Stomach (tissue), 9 donors: Measurements from ENCODE around the gene SH3RF3. TPM values are rescaled to one million over a fixed set of nuclear protein-coding genes. Genes with fewer than 3 reads are reported as not detected.

ENCODE experiments used
- DNase-seq, 2 donors: peaks; one replicate each; pipeline versions ENCODE4 v3.0.0 to v3.0.0-alpha.2; 2013 to 2019
- H3K27ac ChIP-seq, 5 donors: fragments of 200-600 bp in 4 of 5; sonication (generic) in 4 of 5; one replicate each; pipeline ENCODE4 v1.5.1; 2013 to 2019; ENCODE audit warnings: mild to moderate bottlenecking in 1 of 5, moderate library complexity in 1 of 5
- H3K27me3 ChIP-seq, 3 donors: fragments of 200-600 bp; sonication (generic); one replicate each; pipeline ENCODE4 v1.5.1; 2017 to 2019; ENCODE audit warnings: mixed run types in 1 of 3
- H3K36me3 ChIP-seq, 4 donors: fragments of 200-600 bp; sonication (generic); 1 replicate in 3 of 4; 2 replicates in 1 of 4; pipeline ENCODE4 v1.5.1; 2016 to 2019
- H3K4me1 ChIP-seq, 4 donors: fragments of 200-600 bp; sonication (generic); one replicate each; pipeline ENCODE4 v1.5.1; 2016 to 2019
- H3K4me3 ChIP-seq, 4 donors: fragments of 200-600 bp; sonication (generic) in 3 of 4; one replicate each; pipeline ENCODE4 v1.5.1; 2016 to 2019; ENCODE audit warnings: mild to moderate bottlenecking in 1 of 4
- H3K9me3 ChIP-seq, 4 donors: fragments of 200-600 bp; sonication (generic); one replicate each; pipeline ENCODE4 v1.5.1; 2016 to 2019
- CTCF ChIP-seq, 7 experiments: fragments of 450-650 bp in 4 of 7; fragments of 200-600 bp in 3 of 7; sonication (generic) in 3 of 7; IDR thresholded peaks; one replicate each; pipeline ENCODE4 v1.5.1; 2016 to 2019; ENCODE audit warnings: antibody characterized with exemption in 7 of 7, control low read depth in 2 of 7, mild to moderate bottlenecking in 1 of 7
- EP300 ChIP-seq: sonication (generic); formaldehyde crosslinking; IDR thresholded peaks from one replicate; pipeline ENCODE4 v1.6.1; 2017; ENCODE audit warnings: antibody characterized with exemption
- POLR2A ChIP-seq, 4 donors: fragments of 450-650 bp; IDR thresholded peaks; one replicate each; pipeline ENCODE4 v1.6.1; 2016; ENCODE audit warnings: antibody characterized with exemption in 4 of 4, control low read depth in 2 of 4, mild to moderate bottlenecking in 1 of 4, moderate library complexity in 1 of 4
- POLR2AphosphoS5 ChIP-seq, 3 donors: sonication (generic); formaldehyde crosslinking; IDR thresholded peaks; one replicate each; pipeline ENCODE4 v1.6.1; 2016; ENCODE audit warnings: antibody characterized with exemption in 3 of 3
- WGBS, 5 donors: extraction: QIAGEN DNeasy Blood & Tissue Kit in 3 of 5; methylation state at CpG; one replicate each; pipeline versions ENCODE4 v1.1.5 to v1.1.7; 2013 to 2018; 5-methylcytosine and 5-hydroxymethylcytosine counted together
- intact Hi-C: fragments of 100-400 bp; cut with DNase I; formaldehyde crosslinking; loops from one replicate; pipeline ENCODE4 v1.15.1; 2023; ENCODE audit warnings: low total_unique reads
- polyA plus RNA-seq, 3 donors: library from polyadenylated mRNA; stranded (reverse); fragments of 200-250 nt; gene quantifications; one replicate each; pipeline ENCODE4 v1.2.3, GENCODE V29; 2013
- total RNA-seq, 5 donors: library from RNA; depleted of rRNA; stranded (reverse); fragments of >200 nt; gene quantifications; one replicate each; pipeline versions ENCODE4 v1.1.0 to v1.2.3, GENCODE V29; 2014 to 2016
- donor health status: healthy with polysubstance abuse.
- donor health status: Bipolar disorder and iron deficiency.
- donor health status: healthy.

Gene SH3RF3
- total and polyA plus RNA-seq, 8 donors: 0.87 to 11.1 (median 4.4) TPM

DNA sequence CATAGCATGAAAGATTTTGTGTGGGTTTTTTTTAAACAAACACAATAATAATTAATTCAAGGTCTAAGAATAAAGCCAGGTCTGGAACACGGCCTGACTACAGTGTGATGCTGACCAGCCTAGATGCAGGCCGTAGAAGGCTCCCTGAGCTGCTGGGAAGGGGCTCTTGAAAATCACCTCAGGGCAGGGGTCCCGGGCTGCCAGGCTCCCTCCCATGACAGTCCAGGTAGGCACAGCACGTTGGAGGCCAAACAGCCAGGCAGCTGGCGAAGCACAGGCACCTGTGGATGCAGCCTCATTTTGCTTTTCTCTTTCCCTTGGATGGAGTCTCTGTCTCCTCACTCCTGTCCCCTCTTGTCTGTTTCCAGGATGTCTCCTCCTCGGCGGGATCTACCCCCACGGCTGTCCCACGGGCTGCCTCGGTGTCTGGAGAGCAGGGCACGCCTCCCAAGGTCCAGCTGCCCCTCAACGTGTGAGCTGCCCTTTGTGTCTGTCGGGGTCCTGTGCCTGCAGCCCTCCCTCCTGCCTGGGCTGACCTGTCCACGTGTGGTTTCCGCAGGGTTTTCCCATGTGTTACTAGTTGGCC lies 290.3 kb downstream of the SH3RF3 start:
- peaks cover 0 to 22% (median 9%) of the 10 kb centered on the region in 4 donors for H3K4me1 ChIP-seq
- intact Hi-C loops: no loop called here
- TF ChIP-seq POLR2A (IDR thresholded peaks at IDR 0.05) (no peak), EP300 (no peak), CTCF (IDR thresholded peaks at IDR 0.05) (no peak), POLR2AphosphoS5 (IDR thresholded peaks at IDR 0.05) (no peak)
- WGBS, 5 donors: 80 to 86% (median 83%) methylated on average over 15 of the region's 15 CpGs
- H3K36me3 ChIP-seq: peaks cover 0 to 8% (median 0%) of the 10 kb centered on the region in 4 donors
- no peaks in the 10 kb centered on the region for H3K27me3 ChIP-seq
- H3K4me3 ChIP-seq: no peak overlapping the region
- H3K27ac ChIP-seq: peak overlapping the region in 1 of 5 donors; percentile 24
- no peak for DNase-seq
- H3K9me3 ChIP-seq: no peaks in the 10 kb centered on the region

DNA sequence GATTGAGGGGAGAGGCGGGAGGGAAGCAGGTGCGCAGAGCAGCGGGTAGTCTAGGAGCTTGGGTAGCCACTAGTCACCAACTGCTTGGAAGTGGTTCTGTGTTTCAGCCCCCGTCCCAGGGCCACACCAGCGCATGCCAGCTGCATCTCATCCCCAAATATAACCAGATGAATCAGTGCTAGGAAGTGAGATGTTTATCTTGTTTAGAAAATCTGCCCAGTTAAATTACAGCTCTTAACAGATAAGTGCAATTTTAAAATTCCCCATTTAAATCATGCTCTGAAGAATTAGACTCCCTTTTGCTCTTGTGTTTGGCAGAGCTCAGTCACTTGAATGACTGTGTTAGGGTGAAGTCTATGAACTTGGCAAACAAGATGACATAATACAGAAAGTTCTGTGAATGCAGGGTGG lies 291.0 kb downstream of the SH3RF3 start:
- peak overlapping the region in 2 of 5 donors; percentile 1 to 24 for H3K27ac ChIP-seq
- H3K27me3 ChIP-seq: no peaks in the 10 kb centered on the region
- 69 to 78% (median 77%) methylated on average over 5 of the region's 5 CpGs for WGBS, 5 donors
- H3K4me1 ChIP-seq: peaks cover 0 to 22% (median 9%) of the 10 kb centered on the region in 4 donors
- H3K36me3 ChIP-seq: peaks cover 0 to 10% (median 0%) of the 10 kb centered on the region in 4 donors
- no peak for TF ChIP-seq EP300
- TF ChIP-seq POLR2AphosphoS5 (IDR thresholded peaks at IDR 0.05): peak in 1 of 3 donors; percentile 21
- intact Hi-C loops: no loop called here
- no peak overlapping the region for H3K4me3 ChIP-seq
- DNase-seq: no peak
- no peaks in the 10 kb centered on the region for H3K9me3 ChIP-seq

DNA sequence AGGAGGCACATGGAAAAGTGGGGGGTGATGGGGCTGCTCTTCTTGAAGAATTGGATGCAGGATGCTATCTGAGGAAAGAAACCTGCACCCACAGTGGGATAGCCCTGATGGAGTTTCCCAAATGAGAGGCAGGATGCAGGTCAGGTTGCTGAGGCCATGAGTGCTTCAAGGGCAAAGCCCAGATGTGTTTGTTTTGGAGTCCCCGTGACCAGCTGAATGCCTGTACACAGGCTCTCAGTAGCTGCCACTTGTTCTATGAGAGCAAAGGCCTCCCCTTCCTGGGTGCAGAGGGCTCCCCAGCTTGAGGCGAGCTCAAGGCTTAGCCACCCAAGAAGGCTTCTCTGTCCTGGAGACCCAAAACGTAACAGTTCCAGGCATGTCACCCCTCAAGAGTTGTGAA lies 292.1 kb downstream of the SH3RF3 start:
- no peaks in the 10 kb centered on the region for H3K27me3 ChIP-seq
- H3K9me3 ChIP-seq: no peaks in the 10 kb centered on the region
- no peak for DNase-seq
- H3K4me3 ChIP-seq: no peak overlapping the region
- WGBS, 5 donors: 77 to 83% (median 80%) methylated on average over 3 of the region's 3 CpGs; no CpG with 5 or more reads in 1 of the 5 donors
- intact Hi-C loops: no loop called here
- no peak for TF ChIP-seq EP300
- no peak for TF ChIP-seq CTCF (IDR thresholded peaks at IDR 0.05)
- TF ChIP-seq POLR2A (IDR thresholded peaks at IDR 0.05): no peak
- no peak for TF ChIP-seq POLR2AphosphoS5 (IDR thresholded peaks at IDR 0.05)
- no peak overlapping the region for H3K27ac ChIP-seq
- peaks cover 0 to 10% (median 0%) of the 10 kb centered on the region in 4 donors for H3K36me3 ChIP-seq
- peaks cover 0 to 22% (median 9%) of the 10 kb centered on the region in 4 donors for H3K4me1 ChIP-seq

DNA sequence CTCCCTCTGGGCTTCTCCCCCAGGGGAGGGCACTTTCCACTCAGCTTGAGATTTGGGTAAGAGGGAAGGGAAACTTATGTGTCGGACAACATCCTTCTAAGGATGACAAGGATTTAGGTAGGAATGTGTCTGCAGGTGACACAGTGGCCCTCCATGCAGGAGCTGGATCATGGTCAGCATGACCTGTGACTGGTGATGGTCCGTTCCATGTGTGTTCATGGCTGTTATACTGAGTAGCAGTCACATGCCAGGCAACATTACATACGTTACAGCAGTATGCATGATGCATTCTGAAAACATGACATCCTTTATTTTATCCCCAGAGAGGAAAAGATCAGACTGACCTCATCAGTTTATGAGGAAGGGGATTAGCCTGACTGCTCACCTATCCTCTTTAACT lies 292.6 kb downstream of the SH3RF3 start:
- H3K36me3 ChIP-seq: peaks cover 0 to 10% (median 0%) of the 10 kb centered on the region in 4 donors
- H3K4me1 ChIP-seq: peaks cover 0 to 22% (median 9%) of the 10 kb centered on the region in 4 donors
- H3K27ac ChIP-seq: no peak overlapping the region
- intact Hi-C loops: no loop called here
- no peaks in the 10 kb centered on the region for H3K9me3 ChIP-seq
- TF ChIP-seq EP300 (no peak), CTCF (IDR thresholded peaks at IDR 0.05) (no peak), POLR2AphosphoS5 (IDR thresholded peaks at IDR 0.05) (no peak), POLR2A (IDR thresholded peaks at IDR 0.05) (no peak)
- no peaks in the 10 kb centered on the region for H3K27me3 ChIP-seq
- no peak for DNase-seq
- 77 to 96% (median 92%) methylated on average over 2 to 3 of the region's 3 CpGs for WGBS, 5 donors
- H3K4me3 ChIP-seq: no peak overlapping the region
